Endothelial cell of hepatic sinusoid (primary cell): ENCODE data around the gene C15orf62.

Experiments
- in situ Hi-C: cut with HindIII; loops from 2 replicates; pipeline ENCODE4 v1.10.0; 2017; ENCODE audit warnings: low sequenced_read_pairs

C15orf62 gene, protein sequence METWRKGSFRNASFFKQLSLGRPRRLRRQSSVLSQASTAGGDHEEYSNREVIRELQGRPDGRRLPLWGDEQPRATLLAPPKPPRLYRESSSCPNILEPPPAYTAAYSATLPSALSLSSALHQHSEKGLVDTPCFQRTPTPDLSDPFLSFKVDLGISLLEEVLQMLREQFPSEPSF

DNA sequence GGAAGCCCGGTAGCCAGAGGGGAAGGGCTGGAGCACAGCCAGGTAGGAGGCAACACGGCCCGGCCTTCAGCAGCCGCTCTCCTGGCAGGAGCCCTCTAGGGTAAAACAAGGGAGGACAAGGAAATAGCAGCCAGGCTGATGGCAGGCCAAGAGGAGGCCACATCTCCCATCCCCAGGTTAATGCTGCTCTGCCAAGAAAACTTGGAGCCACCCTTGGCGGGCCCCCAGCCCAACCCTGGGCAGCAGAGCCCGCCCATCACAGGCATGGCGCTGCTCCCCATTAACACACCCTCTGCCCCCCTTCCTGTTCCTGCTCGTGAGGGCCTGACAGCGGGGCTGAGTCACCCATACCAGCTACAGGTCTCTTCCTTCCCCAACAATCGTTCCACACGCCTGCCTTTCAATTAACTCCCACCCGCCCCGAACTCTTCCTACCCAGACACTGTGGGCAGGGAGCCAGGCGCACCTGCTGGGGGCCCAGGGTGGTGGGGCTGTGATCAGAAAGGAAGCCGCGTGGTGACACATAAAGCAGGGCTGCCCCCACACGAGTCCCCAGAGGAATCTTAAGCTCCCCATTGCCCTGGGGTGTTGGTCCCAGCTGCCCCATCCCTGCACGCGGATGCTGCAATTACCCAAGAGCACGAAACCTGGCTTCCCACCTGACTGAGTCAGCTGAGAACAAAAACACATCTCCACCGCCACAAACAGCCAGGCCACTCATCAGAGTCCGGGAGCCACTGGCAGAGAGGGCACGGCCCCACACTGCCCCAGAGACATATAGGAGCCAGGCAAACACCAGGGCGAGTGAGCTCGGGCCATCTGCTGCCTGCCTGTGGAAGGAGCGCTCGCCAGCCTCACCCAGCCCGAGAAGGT, at the start of gene C15orf62:
Gene C15orf62, plus strand, starts transcription at position 707 of the 873 bp plus-strand sequence. CDS start 516 bp downstream, outside the sequence.
- in situ Hi-C loops: no loop called here

DNA sequence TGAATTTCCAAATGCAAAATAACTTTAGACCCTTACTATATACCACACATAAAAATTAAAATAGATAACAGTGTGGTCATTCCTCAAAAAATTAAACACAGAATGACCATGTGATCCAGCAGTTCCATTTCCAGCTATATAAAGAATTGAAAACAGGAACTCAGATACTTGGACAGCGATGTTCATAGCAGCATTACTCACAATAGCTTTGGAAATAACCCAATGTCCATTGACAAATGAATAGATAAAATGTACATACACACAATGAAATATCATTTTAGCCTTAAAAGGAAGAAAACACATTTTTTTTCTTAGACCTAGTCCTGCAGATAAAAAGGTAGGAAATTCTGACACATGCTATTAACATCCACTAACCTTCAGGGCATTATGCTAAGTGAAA, 48.1 kb upstream of the C15orf62 start:
- in situ Hi-C loops: no loop called here

DNA sequence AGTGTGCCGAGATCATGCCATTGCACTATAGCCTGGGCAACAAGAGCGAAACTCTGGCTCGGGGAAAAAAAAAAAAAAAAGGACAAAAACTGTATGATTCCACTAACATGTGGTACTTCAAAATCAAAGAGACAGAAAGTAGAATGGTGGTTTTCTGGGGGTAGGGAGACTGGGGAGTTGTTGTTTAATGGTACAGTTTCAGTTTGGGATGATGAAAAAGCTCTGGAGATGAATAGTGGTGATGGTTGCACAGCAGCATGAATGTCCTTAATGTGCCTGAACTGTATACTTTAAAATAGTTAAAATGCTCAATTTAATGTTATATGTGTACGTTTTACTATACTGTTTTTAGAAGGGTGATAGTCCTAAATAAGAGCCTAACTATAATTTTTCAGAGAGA, 47.4 kb upstream of the C15orf62 start:
- in situ Hi-C loops: no loop called here

DNA sequence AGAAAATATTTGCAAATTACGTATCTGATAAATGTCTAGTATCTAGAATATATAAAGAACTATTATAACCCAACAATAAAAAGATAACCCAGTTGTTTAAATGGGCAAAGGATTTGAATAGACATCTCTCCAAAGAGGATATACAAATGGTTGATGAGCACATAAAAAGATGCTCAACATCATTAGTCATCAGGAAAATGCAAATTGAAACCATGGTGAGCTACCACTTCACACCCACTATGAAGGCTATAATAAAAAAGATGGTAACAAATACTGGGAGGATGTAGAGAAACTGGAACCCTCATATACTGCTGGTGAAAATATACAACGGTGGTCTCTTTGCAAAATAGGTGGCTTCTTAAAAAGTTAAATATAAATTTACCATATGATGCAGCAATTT, 46.8 kb upstream of the C15orf62 start:
- in situ Hi-C loops: no loop called here

DNA sequence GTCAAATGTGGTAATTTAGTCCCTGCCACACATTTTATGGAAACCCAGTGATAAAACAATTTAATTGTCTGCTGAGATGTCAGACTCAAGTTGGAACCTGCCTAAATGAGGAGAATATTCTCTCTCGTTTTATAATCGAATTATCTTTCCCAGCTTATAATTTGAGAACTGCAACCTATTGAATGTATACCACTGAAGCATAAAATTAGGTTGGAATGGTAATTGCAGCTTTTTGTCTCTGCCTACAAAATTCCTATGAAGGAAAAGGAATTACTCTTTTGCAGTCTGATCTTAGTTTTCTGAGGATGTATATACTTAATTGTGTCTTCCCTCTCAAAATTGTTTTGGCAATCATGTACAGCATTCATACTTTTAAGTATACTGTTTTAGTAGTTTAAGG, 45.9 kb upstream of the C15orf62 start:
- in situ Hi-C loops: no loop called here

DNA sequence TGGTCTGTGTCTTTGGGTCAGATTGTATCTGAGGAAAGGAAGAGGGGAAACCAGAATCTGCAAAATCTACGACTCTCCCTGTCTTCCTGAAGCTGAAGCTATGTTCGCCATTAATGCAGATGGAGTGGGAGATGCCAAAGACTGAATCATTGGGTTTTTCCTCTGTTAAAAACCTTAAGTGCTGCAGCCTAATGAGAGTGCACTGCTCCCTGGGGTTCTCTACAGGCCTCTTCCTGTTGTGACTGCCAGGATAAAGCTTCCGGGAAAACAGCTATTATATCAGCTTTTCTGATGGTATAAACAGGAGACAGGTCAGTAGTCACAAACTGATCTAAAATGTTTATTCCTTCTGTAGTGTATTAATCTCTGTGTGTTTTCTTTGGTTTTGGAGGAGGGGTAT, 38.7 kb upstream of the C15orf62 start:
- in situ Hi-C loops: no loop called here

DNA sequence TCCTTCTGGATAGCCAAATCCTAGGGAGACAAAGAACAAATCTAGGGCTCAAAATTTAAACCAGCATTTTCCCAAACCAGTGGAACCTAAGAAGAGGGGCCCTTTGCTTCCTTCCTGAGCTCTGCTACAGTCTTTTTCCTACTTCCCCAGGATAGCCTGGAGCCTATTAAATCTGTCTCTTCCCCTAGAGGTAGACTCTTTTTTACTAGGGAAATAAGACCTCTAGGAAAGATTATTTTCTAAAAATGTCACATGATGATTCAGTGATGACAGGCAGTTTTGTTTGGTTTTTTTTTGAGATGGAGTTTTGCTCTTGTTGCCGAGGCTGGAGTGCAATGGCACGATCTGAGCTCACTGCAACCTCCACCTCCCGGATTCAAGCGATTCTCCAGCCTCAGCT, 33.2 kb upstream of the C15orf62 start:
- in situ Hi-C loops: no loop called here

DNA sequence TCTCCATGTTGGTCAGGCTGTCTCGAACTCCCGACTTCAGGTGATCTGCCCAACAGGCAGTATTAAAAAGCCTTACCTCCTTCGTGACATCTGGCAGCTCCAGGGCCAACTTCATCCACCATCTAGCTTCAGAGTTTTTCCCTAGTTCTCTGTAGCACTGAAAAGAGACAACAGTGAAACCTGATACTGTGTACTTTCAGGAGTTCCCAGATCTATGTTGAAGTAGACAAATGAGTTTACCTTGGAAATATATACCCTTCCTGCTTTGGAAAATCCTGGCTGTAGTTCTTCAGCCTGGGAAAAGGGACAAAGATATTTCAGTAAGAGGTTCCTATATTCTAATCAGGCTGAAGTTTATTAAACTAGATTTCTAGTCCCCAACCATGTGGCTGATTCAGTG, 32.7 kb upstream of the C15orf62 start:
- in situ Hi-C loops: no loop called here

DNA sequence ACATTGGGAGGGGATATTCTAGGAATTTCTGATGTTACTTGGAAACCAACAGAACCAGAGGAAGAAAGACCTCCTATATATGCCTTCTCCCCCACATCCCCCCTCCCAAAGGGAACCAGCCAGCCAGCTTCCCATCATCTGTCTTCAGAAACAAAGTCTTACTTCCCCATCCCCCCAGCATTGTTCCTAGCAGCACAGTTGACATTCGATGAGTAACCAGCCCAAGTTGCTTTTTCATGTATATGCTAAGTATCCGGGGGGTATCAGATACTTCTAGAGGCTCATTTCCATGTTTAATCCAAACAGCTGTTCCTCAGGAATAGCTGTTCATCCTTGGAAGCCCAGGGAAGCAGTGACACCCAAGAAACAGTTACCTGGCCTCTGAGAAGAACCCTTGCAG, 30.7 kb upstream of the C15orf62 start:
- in situ Hi-C loops: no loop called here

DNA sequence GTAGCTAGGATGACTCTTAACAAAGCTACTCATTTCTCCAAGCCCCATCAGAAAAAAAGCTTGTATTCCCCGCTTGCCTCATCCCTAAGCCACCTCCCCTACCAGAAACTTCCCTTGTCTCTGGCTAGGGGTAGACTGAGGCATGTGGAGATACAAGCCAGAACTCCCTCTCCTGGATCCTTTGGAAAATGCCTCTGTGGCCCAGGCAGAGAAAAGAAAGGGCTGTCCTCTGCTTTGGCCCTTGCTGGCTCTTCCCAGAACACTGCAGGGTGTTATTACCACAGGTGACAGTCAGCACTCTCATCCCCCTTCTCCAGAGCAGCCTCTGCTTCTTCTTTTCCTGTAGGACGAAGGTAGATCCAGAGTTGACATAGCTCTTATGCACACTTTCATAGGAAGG, 29.9 kb upstream of the C15orf62 start:
- in situ Hi-C loops: loop anchor here (10.0 kb wide), 1 partner anchor 145 kb away; no protein-coding TSS in a partner anchor

DNA sequence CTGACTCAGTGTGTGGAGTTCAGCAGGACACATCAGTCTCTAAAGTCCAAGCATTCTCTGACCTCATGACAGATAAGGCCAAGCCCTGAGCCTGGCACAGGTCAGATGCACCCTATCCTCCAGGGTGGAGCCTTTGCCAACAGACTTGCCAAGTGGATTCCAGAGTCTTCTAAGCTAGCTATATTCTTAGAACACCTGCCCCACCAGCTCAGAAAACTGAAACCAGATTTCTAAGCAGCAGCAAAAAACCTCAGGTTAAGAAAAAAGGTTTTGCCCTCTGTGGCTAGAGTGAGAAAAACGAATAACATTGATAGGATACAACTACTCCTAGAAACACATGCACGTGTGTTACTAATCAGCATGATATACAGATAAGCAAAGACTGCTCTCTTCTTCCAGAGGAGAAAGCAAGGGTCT, 26.3 kb upstream of the C15orf62 start:
- in situ Hi-C loops: loop anchor here (10.0 kb wide), 1 partner anchor 141 kb away; no protein-coding TSS in a partner anchor

DNA sequence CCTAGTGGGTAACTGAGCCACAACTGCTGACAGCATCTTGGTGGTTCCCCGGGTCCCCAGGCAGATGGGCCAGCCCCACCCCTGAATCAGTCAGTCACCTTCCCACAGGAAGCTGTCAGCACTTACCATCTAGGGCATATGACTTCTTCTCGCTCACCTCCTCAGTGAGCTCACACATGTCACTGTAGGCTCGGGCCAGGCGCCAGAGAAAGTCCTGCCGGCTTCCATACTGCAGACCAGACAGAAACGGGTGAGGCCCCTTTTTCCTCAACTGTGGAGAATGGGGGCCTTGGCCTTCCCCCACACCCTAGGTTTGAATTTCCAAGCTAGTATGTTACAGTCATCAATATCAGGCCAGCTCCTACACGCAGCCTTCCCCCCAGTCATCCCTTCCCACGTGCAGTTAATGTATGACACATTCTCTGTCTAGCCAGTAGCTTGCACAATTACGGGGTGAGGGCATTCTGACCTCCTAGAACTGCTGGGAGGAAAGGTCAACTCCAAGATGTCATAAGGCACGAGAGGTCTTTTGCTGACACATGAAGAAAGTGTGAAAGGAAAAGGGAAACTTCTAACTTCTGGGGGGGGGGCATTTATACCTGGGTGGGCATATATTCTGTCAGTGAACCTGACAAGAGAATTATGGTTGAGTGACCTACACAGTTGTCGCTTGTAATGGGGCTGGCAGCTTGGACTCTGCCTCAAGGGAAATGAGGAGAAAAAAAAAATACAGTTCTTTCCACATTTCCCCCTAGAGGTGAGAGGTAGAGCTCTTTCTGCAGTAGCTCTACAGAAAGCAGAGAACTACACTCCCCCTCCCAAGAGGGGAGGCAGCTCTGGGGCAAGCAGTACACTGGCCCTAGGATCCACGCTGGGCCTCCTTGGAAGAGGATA, 25.6 kb upstream of the C15orf62 start:
- in situ Hi-C loops: loop anchor here (10.0 kb wide), 1 partner anchor 141 kb away; no protein-coding TSS in a partner anchor

DNA sequence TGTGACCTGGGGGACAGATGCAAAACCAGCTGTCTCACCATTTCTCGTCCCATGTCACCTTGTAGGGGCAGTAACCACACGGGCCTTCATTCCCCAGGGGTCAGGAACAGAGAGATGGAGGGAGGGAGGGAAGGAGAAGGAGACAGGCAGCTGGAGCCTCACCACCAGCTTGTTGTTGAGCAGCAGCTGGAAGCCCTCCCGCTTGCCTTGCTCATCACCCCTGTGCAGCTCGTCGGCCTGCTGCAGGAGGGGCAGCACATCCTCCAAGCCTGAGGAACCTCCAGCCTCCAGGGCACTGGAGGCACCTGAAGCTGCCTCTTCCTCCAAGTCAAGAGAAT, 25.0 kb upstream of the C15orf62 start:
- in situ Hi-C loops: loop anchor here (10.0 kb wide), 1 partner anchor 140 kb away; no protein-coding TSS in a partner anchor

DNA sequence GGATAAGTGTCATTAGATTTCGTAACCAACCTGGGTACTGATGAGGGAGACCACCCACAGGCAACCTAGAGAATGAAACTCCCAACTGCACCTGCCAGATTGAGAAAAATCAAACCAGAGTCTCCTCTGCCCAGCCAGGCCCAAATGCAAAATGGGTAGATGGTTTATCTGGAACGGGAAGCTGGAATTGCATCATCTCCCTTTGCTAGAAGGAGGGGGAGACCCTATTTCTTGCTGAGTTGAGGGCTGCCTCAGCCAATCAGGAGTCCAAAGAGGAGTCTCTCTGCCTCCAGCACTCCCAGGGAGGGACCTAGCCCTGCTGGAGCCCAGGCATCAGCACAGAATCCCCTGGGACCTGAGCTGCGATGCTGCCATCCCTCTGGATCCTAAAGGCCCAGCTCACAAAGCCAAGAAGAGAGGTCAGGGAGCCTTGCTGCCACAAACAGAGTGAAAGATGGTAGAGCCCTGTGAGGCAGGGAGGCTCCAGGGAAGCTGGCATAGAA, 22.8 kb upstream of the C15orf62 start:
- in situ Hi-C loops: loop anchor here (10.0 kb wide), 1 partner anchor 138 kb away; no protein-coding TSS in a partner anchor

DNA sequence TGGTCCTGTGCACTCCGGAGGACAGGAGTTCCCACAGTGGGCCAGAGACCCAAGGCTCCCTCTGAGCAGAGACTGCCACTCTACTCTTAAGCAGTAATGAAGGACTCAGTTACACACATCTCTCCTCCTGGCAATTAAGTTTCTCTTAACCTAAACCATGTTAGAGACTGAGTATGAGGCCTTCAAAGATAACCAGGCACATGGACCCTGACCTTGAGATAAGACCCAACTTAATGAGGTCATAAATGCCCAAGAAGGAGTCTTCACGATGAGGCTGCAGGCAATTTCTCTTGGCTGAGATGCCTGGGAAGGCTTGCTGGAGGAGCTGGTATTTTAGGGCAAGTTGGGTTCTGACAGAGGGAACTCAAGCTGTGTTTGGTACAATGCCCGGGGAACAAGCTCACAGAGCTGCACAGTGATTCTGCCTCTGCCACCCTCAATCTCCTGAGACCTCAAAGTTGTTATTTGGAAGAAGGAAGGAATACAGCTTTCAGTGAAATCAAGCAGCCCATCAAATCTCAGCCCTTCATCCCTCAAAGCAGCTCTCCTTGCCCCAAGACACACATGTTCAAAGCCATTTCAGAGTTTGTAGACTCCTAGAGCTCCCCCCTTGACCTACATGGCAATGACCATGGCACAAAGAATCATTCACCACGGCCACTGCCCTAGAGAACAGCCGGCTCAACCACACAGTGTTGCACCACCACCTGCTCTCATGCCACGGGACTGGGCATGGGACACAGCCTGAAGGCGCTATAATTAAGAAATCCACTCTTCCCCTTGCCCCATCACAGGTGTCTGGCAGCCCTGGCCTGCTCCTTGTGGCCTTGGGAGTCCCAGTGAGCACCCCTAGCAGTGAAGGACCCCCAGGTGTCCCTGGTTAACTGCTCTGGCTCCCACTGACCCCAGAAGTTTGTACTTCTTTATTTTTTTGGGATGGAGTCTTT, 21.8 kb upstream of the C15orf62 start:
- in situ Hi-C loops: loop anchor here (10.0 kb wide), 1 partner anchor 137 kb away; no protein-coding TSS in a partner anchor

DNA sequence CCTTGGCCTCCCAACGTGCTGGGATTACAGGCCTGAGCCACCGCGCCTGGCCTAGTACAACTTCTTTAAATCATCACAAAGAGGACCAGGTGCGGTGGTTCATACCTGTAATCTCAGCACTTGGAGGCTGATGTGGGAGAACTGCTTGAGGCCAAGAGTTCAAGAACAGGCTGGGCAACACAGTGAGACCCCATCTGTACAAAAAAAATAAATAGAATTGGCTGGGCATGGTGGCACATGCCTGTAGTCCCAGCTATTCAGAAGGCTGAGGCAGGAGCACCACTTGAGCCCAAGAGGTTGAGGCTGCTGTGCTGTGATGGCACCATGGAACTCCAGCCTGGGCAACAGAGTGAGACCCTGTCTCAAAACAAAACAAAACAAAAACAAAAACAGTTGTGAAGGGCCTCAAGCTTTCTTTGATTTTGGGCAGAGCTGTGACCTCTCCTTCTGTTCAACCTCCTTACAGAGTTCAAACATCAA, 20.6 kb upstream of the C15orf62 start:
- in situ Hi-C loops: loop anchor here (10.0 kb wide), 1 partner anchor 136 kb away; no protein-coding TSS in a partner anchor

DNA sequence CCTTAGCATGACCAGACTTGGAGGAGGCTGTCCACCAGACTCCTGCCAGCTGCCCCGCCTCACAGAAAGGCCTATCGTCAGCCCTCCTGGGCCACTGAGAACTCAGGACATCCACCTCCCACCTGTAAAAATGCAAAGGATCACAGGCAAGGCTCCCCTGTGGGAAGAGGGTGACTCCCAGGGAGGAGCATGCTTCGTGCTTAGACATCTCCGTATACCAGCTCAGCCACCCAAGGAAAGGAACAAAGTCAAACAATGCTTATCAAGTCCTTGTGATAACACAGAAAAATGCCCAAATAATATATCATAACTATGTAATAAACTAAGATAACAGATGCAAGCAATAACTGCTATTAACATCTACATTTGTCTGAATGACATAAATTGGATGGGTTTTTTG, 18.9 kb upstream of the C15orf62 start:
- in situ Hi-C loops: no loop called here

DNA sequence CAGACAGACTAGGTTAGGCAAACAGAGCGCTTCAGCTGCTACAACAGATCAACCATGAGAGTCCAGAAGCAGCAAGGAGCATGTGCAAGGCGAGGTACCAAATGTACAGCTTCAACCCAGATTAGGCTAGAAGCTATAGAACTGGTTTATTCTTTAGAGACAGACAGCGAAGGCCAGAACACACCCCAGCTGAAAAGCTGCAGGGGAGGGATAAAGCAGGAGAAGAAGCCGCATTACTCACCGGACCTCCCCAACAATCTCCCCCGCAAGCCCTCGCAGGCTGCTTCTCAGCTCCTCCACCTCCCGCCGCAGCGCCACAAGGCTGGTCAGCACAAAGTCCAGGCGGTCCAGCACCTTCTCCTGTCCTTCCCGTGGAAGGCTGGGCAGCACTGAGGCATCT, 18.0 kb upstream of the C15orf62 start:
- in situ Hi-C loops: no loop called here

DNA sequence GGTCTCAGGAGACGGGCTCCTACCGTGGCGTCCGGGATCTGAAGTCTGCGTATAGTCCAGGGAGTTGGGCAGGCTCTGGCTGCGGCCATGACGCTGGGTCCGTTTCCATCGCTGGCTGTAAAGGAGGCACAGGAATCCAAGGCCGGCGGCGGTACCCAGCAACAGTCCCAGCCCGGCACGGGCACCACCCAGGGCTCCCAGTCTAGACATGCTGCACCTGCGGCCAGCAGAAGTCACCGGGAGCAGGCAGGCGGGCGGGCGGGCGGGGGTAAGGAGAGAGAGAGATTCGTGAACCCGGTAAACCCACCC, 15.3 kb upstream of the C15orf62 start:
- in situ Hi-C loops: no loop called here
